ENCODE data around the gene ZNF415.

Gene ZNF415

DNA sequence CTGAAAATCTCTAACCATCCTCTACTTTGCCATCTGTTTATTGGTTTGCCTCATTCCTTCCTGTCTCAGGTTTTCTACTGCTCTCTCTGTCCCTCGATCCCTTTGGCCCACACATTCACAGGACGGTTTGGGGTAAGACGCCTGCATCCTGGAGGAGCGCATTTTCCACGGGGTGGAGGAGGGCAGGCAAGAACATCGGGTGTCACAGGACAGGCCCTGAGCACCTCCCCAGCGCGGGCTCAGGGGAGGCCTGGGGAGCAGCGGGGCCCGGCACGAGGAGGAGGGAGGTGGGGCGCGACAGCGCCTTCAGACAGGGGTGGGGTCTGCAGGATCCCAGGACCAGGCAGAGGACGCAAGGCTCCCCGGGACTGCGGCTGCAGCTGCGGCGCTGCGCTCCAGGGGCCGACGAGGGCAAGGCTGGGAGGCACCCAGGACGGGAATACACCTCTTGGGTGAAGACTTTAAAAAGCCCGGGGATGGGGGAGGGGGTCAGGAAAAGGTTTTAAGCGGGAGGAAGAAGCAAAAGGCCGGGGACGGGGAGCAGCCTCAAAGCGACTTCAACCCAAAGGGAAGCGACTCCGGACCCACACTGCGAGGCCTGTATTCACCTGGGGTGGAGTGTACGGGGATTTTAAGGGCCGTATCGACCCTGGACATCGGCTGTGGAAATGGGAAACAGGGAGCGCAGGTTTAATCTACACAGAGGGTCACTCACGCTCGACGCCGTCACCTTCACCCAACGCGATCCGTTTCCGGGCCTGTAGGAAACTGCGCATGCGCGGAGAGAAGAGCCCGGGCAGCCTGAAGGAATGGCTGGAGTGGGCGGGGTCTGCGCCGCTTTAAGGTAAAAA lies at the start of gene ZNF415:
TSS of gene ZNF415 (minus strand) at position 770 of the 851 bp plus-strand sequence. CDS start 10,234 bp downstream, outside the sequence.
- H3K4me3 ChIP-seq (IDR thresholded peaks at IDR 0.05; ENCODE audit: insufficient read depth, low read depth, low read length) = no peak within 1 kb of the TSS
- no peaks in the 10 kb centered on the region for H3K27me3 ChIP-seq (ENCODE audit: insufficient read depth, low read depth)
- H3K36me3 ChIP-seq (ENCODE audit: insufficient read depth) = no peaks in the 10 kb centered on the region
- H3K27ac ChIP-seq = no peak within 1 kb of the TSS
- H3K9ac ChIP-seq = no peak within 1 kb of the TSS
- H3K4me2 ChIP-seq = no peak within 1 kb of the TSS
- H2AFZ ChIP-seq (ENCODE audit: low read depth) = no peak within 1 kb of the TSS
- H3K4me1 ChIP-seq (ENCODE audit: low read depth, poor library complexity, severe bottlenecking) = no peaks in the 10 kb centered on the region
- no peaks in the 10 kb centered on the region for H4K20me1 ChIP-seq (ENCODE audit: insufficient read depth)
- H3K79me2 ChIP-seq (ENCODE audit: insufficient read depth, low read depth) = no peaks in the 10 kb centered on the region
- TF ChIP-seq, protein P1, sequence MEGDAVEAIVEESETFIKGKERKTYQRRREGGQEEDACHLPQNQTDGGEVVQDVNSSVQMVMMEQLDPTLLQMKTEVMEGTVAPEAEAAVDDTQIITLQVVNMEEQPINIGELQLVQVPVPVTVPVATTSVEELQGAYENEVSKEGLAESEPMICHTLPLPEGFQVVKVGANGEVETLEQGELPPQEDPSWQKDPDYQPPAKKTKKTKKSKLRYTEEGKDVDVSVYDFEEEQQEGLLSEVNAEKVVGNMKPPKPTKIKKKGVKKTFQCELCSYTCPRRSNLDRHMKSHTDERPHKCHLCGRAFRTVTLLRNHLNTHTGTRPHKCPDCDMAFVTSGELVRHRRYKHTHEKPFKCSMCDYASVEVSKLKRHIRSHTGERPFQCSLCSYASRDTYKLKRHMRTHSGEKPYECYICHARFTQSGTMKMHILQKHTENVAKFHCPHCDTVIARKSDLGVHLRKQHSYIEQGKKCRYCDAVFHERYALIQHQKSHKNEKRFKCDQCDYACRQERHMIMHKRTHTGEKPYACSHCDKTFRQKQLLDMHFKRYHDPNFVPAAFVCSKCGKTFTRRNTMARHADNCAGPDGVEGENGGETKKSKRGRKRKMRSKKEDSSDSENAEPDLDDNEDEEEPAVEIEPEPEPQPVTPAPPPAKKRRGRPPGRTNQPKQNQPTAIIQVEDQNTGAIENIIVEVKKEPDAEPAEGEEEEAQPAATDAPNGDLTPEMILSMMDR (conservative IDR thresholded peaks at IDR 0.05; ENCODE audit: low read depth, low read length) = no peak

DNA sequence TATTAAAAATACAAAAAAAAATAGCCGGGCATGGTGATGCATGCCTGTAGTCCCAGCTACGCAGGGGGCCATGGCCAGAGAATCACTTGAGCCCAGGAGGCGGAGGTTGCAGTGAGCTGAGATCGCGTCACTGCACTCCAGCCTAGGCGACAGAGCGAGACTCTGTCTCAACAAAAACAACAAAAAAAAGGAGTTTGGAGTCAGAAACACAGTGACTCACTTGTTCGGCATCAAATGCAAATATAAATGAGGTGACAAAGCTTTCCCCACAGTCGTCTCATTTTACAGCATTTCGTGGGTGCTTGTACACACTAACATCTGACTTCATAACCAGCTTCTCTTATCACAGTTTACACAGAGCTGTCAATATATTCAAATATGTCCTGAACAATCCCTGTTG lies 49.5 kb upstream of the ZNF415 start:
- Histone ChIP-seq H3K4me3 (IDR thresholded peaks at IDR 0.05; ENCODE audit: insufficient read depth, low read depth, low read length) (no peak overlapping the region), H2AFZ (ENCODE audit: low read depth) (no peak overlapping the region), H3K27me3 (ENCODE audit: insufficient read depth, low read depth) (no peaks in the 10 kb centered on the region), H3K27ac (no peak overlapping the region), H3K36me3 (ENCODE audit: insufficient read depth) (no peaks in the 10 kb centered on the region), H3K79me2 (ENCODE audit: insufficient read depth, low read depth) (no peaks in the 10 kb centered on the region), H3K4me1 (ENCODE audit: low read depth, poor library complexity, severe bottlenecking) (no peaks in the 10 kb centered on the region), H3K9ac (no peak overlapping the region), H3K4me2 (no peak overlapping the region), H4K20me1 (ENCODE audit: insufficient read depth) (no peaks in the 10 kb centered on the region)
- TF ChIP-seq, protein P1 (conservative IDR thresholded peaks at IDR 0.05; ENCODE audit: low read depth, low read length) = no peak

DNA sequence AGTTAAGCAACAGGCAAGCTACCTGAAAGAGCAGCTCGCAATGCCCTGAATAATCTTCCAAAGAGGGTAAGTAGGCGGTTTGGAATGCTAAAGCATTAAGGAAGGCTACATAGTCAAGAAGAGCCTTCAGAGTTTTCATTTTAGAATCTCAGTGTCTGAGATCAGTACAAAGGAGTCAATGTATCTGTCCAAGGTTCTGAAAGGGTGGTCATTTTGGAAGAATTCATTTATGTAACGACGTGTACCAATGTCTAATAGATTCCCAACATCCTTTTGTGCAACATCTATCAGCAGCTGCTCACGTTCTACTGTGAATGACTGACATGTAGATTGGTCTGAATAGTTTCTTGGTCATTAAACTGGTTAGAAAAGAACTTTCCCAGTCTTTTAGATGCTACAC lies 45.3 kb upstream of the ZNF415 start:
- Histone ChIP-seq H3K27me3 (ENCODE audit: insufficient read depth, low read depth) (no peaks in the 10 kb centered on the region), H3K4me1 (ENCODE audit: low read depth, poor library complexity, severe bottlenecking) (no peaks in the 10 kb centered on the region), H3K9ac (no peak overlapping the region), H3K79me2 (ENCODE audit: insufficient read depth, low read depth) (no peaks in the 10 kb centered on the region), H3K27ac (no peak overlapping the region), H2AFZ (ENCODE audit: low read depth) (no peak overlapping the region), H3K4me2 (no peak overlapping the region), H3K36me3 (ENCODE audit: insufficient read depth) (no peaks in the 10 kb centered on the region), H4K20me1 (ENCODE audit: insufficient read depth) (no peaks in the 10 kb centered on the region), H3K4me3 (IDR thresholded peaks at IDR 0.05; ENCODE audit: insufficient read depth, low read depth, low read length) (no peak overlapping the region)
- TF ChIP-seq, protein P1 (conservative IDR thresholded peaks at IDR 0.05; ENCODE audit: low read depth, low read length) = no peak

DNA sequence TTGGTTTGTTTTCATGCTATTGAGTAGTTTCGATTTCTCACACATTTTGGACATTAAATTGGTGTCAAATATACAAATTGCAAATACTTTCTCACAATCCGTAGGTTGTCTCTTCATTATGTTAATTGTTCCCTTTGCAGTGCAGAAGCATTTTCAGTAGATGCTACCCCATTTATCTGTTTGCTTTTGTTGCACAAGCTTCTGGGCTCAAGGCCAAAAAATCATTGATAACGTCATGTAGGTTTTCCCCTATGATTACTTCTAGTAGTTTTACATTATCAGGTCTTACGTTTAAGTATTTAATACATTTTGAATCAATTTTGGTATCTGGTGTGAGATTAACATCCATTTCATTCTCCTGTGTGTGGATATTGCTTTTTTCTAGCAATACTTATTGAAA lies 40.2 kb upstream of the ZNF415 start:
- no peak overlapping the region for H3K4me2 ChIP-seq
- no peaks in the 10 kb centered on the region for H3K79me2 ChIP-seq (ENCODE audit: insufficient read depth, low read depth)
- no peak overlapping the region for H3K27ac ChIP-seq
- TF ChIP-seq, protein P1 (conservative IDR thresholded peaks at IDR 0.05; ENCODE audit: low read depth, low read length) = no peak
- no peaks in the 10 kb centered on the region for H4K20me1 ChIP-seq (ENCODE audit: insufficient read depth)
- no peak overlapping the region for H3K4me3 ChIP-seq (IDR thresholded peaks at IDR 0.05; ENCODE audit: insufficient read depth, low read depth, low read length)
- no peaks in the 10 kb centered on the region for H3K4me1 ChIP-seq (ENCODE audit: low read depth, poor library complexity, severe bottlenecking)
- no peak overlapping the region for H3K9ac ChIP-seq
- no peaks in the 10 kb centered on the region for H3K36me3 ChIP-seq (ENCODE audit: insufficient read depth)
- H3K27me3 ChIP-seq (ENCODE audit: insufficient read depth, low read depth) = no peaks in the 10 kb centered on the region
- no peak overlapping the region for H2AFZ ChIP-seq (ENCODE audit: low read depth)
